ENCODE data around the gene CES3.

- TF ChIP-seq CTCF (IDR thresholded peaks at IDR 0.05; ENCODE audit: insufficient read depth, low read depth, low read length) (no peak), EZH2 (IDR thresholded peaks at IDR 0.05; ENCODE audit: insufficient read depth, low read length) (no peak)
These were observed 49.3 kb upstream of the CES3 start for GRCh38 chr16:66911801-66912200.
